ENCODE measurements around the gene TMEM248.
"Not testable (repeated sequence)": the region's sequence is repeated elsewhere in the genome, so short reads cannot be mapped to it uniquely, and the experiment has no call there.

TMEM248 gene

GRCh38 chr7:66950311-66950710 is 29.3 kb downstream of the TMEM248 start:
- no peak for DNase-seq (ENCODE audit: low read depth)

DNA sequence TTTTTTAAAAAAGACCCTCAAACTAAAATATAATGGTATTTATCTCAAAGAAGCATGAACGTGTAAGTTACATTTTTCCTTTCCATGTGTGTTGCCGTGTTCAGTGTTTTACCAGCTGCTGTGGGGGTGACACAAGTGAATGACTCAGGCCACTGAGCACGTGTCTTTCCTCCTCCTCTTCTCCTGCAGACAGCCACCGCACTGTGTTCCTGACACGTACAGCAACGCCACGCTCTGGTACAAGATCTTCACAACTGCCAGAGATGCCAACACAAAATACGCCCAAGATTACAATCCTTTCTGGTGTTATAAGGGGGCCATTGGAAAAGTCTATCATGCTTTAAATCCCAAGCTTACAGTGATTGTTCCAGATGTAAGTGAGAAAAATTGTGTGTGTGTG is 29.7 kb downstream of the TMEM248 start:
- no peak for DNase-seq (ENCODE audit: low read depth)

GRCh38 chr7:66952343-66953043 is 31.5 kb downstream of the TMEM248 start:
- DNase-seq (ENCODE audit: low read depth) = no peak

DNA sequence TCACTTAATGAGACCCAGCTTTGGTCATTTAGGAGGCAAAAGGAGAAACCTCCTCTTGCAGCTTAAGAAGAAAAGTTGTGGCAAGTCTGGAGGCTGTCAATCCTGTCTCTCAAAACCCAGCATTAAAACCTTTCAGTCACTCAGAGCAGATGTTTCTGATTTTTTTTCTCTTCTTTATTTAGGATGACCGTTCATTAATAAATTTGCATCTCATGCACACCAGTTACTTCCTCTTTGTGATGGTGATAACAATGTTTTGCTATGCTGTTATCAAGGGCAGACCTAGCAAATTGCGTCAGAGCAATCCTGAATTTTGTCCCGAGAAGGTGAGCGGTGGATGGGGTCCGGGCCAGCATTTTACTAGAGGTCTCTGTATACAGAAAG is 32.0 kb downstream of the TMEM248 start:
- no peak for DNase-seq (ENCODE audit: low read depth)

- no peak for DNase-seq (ENCODE audit: low read depth)
Measured at GRCh38 chr7:66957595-66958290, 36.7 kb downstream of the TMEM248 start.

- DNase-seq (ENCODE audit: low read depth) = no peak
Measured at GRCh38 chr7:66958538-66959350, 37.7 kb downstream of the TMEM248 start.

GRCh38 chr7:66960192-66960591 is 39.2 kb downstream of the TMEM248 start:
- no peak for DNase-seq (ENCODE audit: low read depth)

- no peak for DNase-seq (ENCODE audit: low read depth)
Measured at GRCh38 chr7:66961096-66961495, 40.1 kb downstream of the TMEM248 start.

DNA sequence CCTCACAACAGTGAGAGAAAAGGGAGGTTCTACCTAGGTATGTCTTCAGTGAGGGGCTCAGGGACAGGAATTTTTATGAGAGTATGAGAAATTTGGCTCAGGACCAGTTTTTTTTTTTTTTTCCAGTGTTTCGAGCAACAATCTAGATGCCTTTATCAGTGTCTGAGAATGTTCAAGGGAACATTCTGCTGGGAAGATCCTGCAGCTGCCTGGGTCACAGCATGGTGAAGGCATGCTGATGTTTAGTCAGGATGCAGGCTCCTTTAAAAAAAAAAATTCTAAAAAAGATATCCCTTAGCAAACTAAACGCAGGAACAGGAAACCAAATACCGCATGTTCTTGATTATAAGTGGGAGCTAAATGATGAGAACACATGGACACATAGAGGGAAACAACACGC is 43.4 kb downstream of the TMEM248 start:
- DNase-seq (ENCODE audit: low read depth) = no peak

- DNase-seq (ENCODE audit: low read depth) = no peak
Measured at GRCh38 chr7:66967029-66967428, 46.0 kb downstream of the TMEM248 start.

DNA sequence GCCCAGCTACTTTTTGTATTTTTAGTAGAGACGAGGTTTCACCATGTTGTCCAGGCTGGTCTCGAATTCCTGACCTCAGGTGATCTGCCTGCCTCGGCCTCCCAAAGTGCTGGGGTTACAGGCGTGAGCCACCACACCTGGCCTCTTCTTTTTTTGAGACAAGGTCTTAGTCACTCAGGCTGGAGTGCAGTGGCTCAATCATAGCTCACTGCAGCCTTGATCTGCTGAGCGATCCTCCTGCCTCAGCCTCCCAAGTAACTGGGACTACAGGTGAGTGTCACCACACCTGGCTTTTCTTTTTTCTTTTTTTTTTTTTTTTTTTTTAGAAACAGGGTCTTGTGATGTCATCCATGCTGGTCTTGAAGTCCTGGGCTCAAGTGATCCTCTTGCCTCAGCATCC is 48.0 kb downstream of the TMEM248 start:
- DNase-seq (ENCODE audit: low read depth) = not testable (repeated sequence)

GRCh38 chr7:66970310-66970709 is 49.3 kb downstream of the TMEM248 start:
- no peak for DNase-seq (ENCODE audit: low read depth)

DNA sequence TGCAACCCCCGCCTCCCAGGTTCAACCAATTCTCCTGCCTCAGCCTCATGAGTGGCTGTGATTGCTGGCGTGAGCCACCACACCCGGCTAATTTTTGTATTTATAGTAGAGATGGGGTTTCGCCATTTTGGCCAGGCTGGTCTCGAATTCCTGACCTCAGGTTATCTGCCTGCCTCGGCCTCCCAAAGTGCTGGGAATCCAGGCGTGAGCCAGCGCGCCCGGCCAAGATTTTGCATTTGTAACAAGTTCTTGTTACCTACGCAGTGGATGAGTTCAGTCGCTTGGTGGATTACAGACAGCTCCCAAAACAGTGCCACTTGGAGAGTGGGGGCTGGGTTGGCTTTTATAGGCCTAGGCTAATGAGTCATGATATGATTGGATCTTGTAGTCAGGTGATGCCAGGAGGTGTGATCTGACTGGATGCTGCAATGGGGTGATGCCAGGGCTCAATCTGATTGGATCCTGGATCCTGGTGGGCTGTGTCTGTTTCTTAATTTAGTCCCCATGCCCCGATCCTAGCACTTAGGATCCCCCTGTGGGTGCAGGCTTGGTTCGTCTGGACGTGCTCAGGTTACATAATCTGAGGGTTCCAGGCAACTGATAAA is 54.1 kb downstream of the TMEM248 start:
- DNase-seq (ENCODE audit: low read depth) = no peak

- not testable (repeated sequence) for DNase-seq (ENCODE audit: low read depth)
Measured at GRCh38 chr7:66978312-66978711, 57.3 kb downstream of the TMEM248 start.

GRCh38 chr7:66979013-66979412 is 58.0 kb downstream of the TMEM248 start:
- DNase-seq (ENCODE audit: low read depth) = not testable (repeated sequence)

DNA sequence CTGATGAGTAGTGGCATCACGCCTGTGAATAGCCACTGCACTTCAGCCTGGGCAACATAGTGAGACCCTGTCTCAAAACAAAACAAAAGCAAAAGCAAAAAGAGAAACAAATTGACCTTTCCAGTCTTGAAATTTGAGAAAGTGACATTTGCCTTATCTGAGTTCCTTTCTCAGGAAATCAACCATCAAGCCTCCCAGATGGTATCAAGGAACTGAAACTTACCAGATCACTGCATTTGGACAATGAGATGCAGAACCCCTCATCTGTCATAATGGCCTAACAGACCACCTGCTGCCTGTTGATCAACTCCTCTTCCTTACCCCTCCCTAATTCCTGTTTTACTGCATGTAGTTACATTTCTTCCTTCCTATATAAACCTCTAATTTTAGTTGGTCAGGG is 59.3 kb downstream of the TMEM248 start:
- not testable (repeated sequence) for DNase-seq (ENCODE audit: low read depth)

GRCh38 chr7:66989552-66989951 is 68.5 kb downstream of the TMEM248 start:
- DNase-seq (ENCODE audit: low read depth) = not testable (repeated sequence)

- DNase-seq (ENCODE audit: low read depth) = not testable (repeated sequence)
Measured at GRCh38 chr7:66994051-66994450, 73.0 kb downstream of the TMEM248 start.

DNA sequence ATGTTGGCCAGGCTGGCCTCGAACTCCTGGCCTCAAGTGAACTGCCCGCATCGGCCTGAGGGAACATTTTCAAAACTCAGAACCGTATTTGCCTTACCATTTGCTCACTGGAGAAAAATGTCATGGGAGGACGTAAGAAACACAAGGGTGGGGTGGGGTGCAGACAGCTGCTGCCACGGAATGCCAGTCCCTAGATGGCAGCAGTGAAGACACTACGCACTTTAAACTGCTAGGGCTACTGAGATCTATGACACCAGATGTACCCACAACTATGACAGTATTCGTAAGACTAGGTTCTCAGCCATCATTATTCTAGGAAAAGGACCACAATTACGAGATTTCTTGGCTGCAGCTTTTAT is 73.6 kb downstream of the TMEM248 start:
- not testable (repeated sequence) for DNase-seq (ENCODE audit: low read depth)

DNA sequence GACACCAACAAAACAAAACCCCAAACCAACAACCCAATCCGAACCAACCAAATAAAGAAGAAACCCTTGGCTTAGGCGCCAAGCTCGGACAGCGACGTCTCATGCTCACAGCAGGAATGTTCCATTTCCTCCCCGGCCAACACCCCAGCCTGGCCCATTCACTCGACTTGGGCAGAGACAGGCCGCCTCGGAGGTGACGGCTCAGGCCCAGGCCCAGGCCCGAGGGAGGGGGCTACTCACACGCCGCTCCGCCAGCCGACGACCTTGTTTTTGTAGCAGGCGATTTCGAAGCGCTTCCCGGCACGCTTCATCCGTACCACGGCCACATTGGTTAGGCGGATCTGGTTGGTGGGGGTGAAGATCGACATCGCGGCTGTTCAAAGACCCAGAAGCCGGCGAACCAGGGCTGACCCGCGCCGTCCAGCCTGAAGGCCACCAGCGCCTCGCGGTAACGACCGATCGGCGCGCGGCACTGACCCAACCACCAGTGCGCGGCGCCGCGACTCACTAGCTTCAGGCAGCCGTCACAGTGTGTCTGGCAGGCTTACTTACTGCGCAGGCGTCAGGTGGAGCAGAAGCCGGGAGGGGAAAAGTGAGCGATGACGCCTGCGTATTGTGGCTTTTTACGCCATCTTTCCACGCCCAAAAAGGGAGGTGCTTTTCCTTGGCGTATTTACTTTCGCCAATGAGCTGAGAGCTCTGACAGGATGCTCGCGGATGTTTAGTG is 74.2 kb downstream of the TMEM248 start, which contains the start of gene SBDS:
Gene SBDS (minus strand): TSS at position 537 of the 727 bp plus-strand sequence. CDS start 169 bp downstream, at position 368.
- DNase-seq (ENCODE audit: low read depth) = peak; percentile 61

- DNase-seq (ENCODE audit: low read depth) = peak; percentile 88
Measured at GRCh38 chr7:66996444-66997191, 75.6 kb downstream of the TMEM248 start, which contains the start of gene TYW1. Gene TYW1 (plus strand): TSS chr7:66996833. CDS start chr7:66996979, 146 bp downstream.

Data from stimulated activated CD8-positive, alpha-beta memory T cell treated with anti-CD3 and anti-CD28 coated beads, Interleukin-15, amount 100 ng/mL, for 24 hours (primary cell).